ENCODE results near the gene BUB1. TPM values are rescaled to one million over a fixed set of nuclear protein-coding genes. Genes with fewer than 3 reads are reported as not detected.

BUB1 gene
- total RNA-seq, 1 experiment from 2014 or later, result 80.2 TPM

- DNase-seq (ENCODE audit: low read depth, low spot score), result no peak
Observed at GRCh38 chr2:110657724-110658305, 20.0 kb downstream of the BUB1 start.

GRCh38 chr2:110655701-110656100, 22.2 kb downstream of the BUB1 start:
- Histone ChIP-seq H2AFZ (ENCODE audit: low read depth, low read length, poor library complexity, severe bottlenecking) (no peak overlapping the region), H4K20me1 (ENCODE audit: insufficient read depth) (no peaks in the 10 kb centered on the region), H3K9ac (ENCODE audit: low read length) (no peak overlapping the region), H3K9me2 (ENCODE audit: insufficient read depth) (no peaks in the 10 kb centered on the region), H3K27me3 (ENCODE audit: insufficient read depth, low read length) (no peaks in the 10 kb centered on the region), H3K4me1 (ENCODE audit: control insufficient read depth in 1 of 2, insufficient read depth in 2 of 2, low read length in 2 of 2) (no peaks in the 10 kb centered on the region), H3K27ac (ENCODE audit: low read depth, low read length) (no peak overlapping the region), H3K9me3 (ENCODE audit: control insufficient read depth in 1 of 2, insufficient read depth in 1 of 2, low read depth in 1 of 2, low read length in 2 of 2) (no peaks in the 10 kb centered on the region), H3K36me3 (ENCODE audit: control insufficient read depth in 1 of 2, insufficient read depth in 2 of 2, low read length in 2 of 2) (peaks cover 73 to 74% of the 10 kb centered on the region in 2 experiments), H3K79me2 (ENCODE audit: insufficient read depth, low read length) (peaks cover 14% of the 10 kb centered on the region; the same call in 1 of the 2 replicates), H3K4me2 (ENCODE audit: low read length) (no peak overlapping the region), H3K4me3 (replicated peaks in 1 of 2; ENCODE audit: low read depth in 1 of 2, low read length in 2 of 2) (no peak overlapping the region)
- ATAC-seq, result no peak
- intact Hi-C loops (cut with micrococcal nuclease), result no loop called here
- ChIA-PET RAD21 (ENCODE audit: low non-redundant PET in 1 of 2, low total read pairs in 2 of 2, uncharacterized antibody in 2 of 2, unreplicated experiment in 2 of 2) (no interaction called here), CTCF (no interaction called here), POLR2A (no interaction called here)
- DNase-seq (ENCODE audit: low read depth, low spot score), result no peak
- no TSS peak for BruUV-seq (replicated peaks)
- TF ChIP-seq CTCF (IDR thresholded peaks at IDR 0.05 in 2 of 3, conservative IDR thresholded peaks at IDR 0.05 in 1 of 3; ENCODE audit: borderline replicate concordance in 1 of 3, insufficient read depth in 1 of 3, low read depth in 2 of 3, low read length in 2 of 3), result no peak
- no peak for TF ChIP-seq FOSL1 (IDR thresholded peaks at IDR 0.05; ENCODE audit: low read depth)
- no peak for TF ChIP-seq SP1 (IDR thresholded peaks at IDR 0.05; ENCODE audit: low read depth)
- no peak for TF ChIP-seq ELF1 (IDR thresholded peaks at IDR 0.05; ENCODE audit: borderline replicate concordance, low read depth)
- no peak for TF ChIP-seq CBX3 (IDR thresholded peaks at IDR 0.05; ENCODE audit: low read depth)
- no peak for TF ChIP-seq POLR2A (IDR thresholded peaks at IDR 0.05; ENCODE audit: borderline replicate concordance, extremely low read depth, insufficient read depth, insufficient read length)
- no peak for TF ChIP-seq REST (IDR thresholded peaks at IDR 0.05; ENCODE audit: low read depth)

More at GRCh38 chr2:110657724-110658305, 20.0 kb downstream of the BUB1 start:
- H3K27me3 ChIP-seq (ENCODE audit: insufficient read depth, low read length), result no peaks in the 10 kb centered on the region
- no peaks in the 10 kb centered on the region for H4K20me1 ChIP-seq (ENCODE audit: insufficient read depth)
- no peak overlapping the region for H3K4me3 ChIP-seq (replicated peaks in 1 of 2; ENCODE audit: low read depth in 1 of 2, low read length in 2 of 2)
- no peak overlapping the region for H3K4me2 ChIP-seq (ENCODE audit: low read length)
- ChIA-PET RAD21 (ENCODE audit: low non-redundant PET in 1 of 2, low total read pairs in 2 of 2, uncharacterized antibody in 2 of 2, unreplicated experiment in 2 of 2) (no interaction called here), CTCF (no interaction called here), POLR2A (no interaction called here)
- H3K36me3 ChIP-seq (ENCODE audit: control insufficient read depth in 1 of 2, insufficient read depth in 2 of 2, low read length in 2 of 2), result peaks cover 72 to 76% of the 10 kb centered on the region in 2 experiments
- BruUV-seq (replicated peaks), result no TSS peak
- TF ChIP-seq EZH2phosphoT487 (IDR thresholded peaks at IDR 0.05; ENCODE audit: borderline replicate concordance) (no peak), CTCF (IDR thresholded peaks at IDR 0.05 in 2 of 3, conservative IDR thresholded peaks at IDR 0.05 in 1 of 3; ENCODE audit: borderline replicate concordance in 1 of 3, insufficient read depth in 1 of 3, low read depth in 2 of 3, low read length in 2 of 3) (no peak), CEBPB (IDR thresholded peaks at IDR 0.05; ENCODE audit: low read depth) (no peak)
- no peaks in the 10 kb centered on the region for H3K9me2 ChIP-seq (ENCODE audit: insufficient read depth)
- no peak overlapping the region for H2AFZ ChIP-seq (ENCODE audit: low read depth, low read length, poor library complexity, severe bottlenecking)
- no peak for ATAC-seq
- peaks cover 24% of the 10 kb centered on the region for H3K79me2 ChIP-seq (ENCODE audit: insufficient read depth, low read length)
- no peaks in the 10 kb centered on the region for H3K4me1 ChIP-seq (ENCODE audit: control insufficient read depth in 1 of 2, insufficient read depth in 2 of 2, low read length in 2 of 2)
- intact Hi-C loops (cut with micrococcal nuclease), result no loop called here
- no peak overlapping the region for H3K27ac ChIP-seq (ENCODE audit: low read depth, low read length)
- no peaks in the 10 kb centered on the region for H3K9me3 ChIP-seq (ENCODE audit: control insufficient read depth in 1 of 2, insufficient read depth in 1 of 2, low read depth in 1 of 2, low read length in 2 of 2)
- no peak overlapping the region for H3K9ac ChIP-seq (ENCODE audit: low read length)
